ENCODE measurements around the gene TSPAN4.
A peak's percentile ranks its signal among the peaks of the same experiment; 100 is the strongest.

The TSPAN4 gene

GRCh38 chr11:837189-837989, 5.3 kb upstream of the TSPAN4 start:
- no peak for DNase-seq

- no peak for DNase-seq
Measured at GRCh38 chr11:837990-838307, 4.7 kb upstream of the TSPAN4 start.

GRCh38 chr11:838441-839279, 4.0 kb upstream of the TSPAN4 start:
- DNase-seq = no peak

GRCh38 chr11:839280-839623, 3.4 kb upstream of the TSPAN4 start:
- no peak for DNase-seq

- DNase-seq = no peak
Measured at GRCh38 chr11:839875-840617, 2.6 kb upstream of the TSPAN4 start.

GRCh38 chr11:841981-842369, 677 bp upstream of the TSPAN4 start:
- DNase-seq = no peak

- DNase-seq = no peak
Measured at GRCh38 chr11:843086-843734, 558 bp downstream of the TSPAN4 start.

- no peak for DNase-seq
Measured at GRCh38 chr11:843818-844692, 1.4 kb downstream of the TSPAN4 start.

- no peak for DNase-seq
Measured at GRCh38 chr11:844693-845644, 2.3 kb downstream of the TSPAN4 start.

GRCh38 chr11:845872-846495, 3.3 kb downstream of the TSPAN4 start:
- no peak for DNase-seq

GRCh38 chr11:846496-847098, 3.9 kb downstream of the TSPAN4 start:
- DNase-seq = no peak

- DNase-seq = no peak
Measured at GRCh38 chr11:847876-848275, 5.2 kb downstream of the TSPAN4 start.

- peak; percentile 75 for DNase-seq
Measured at GRCh38 chr11:848380-848931, 5.8 kb downstream of the TSPAN4 start.

GRCh38 chr11:849104-849824, 6.6 kb downstream of the TSPAN4 start:
- DNase-seq = peak in 1 of 2 donors; percentile 62

GRCh38 chr11:849951-850774, 7.5 kb downstream of the TSPAN4 start:
- no peak for DNase-seq

- no peak for DNase-seq
Measured at GRCh38 chr11:850775-851763, 8.4 kb downstream of the TSPAN4 start.

- DNase-seq = no peak
Measured at GRCh38 chr11:852762-853161, 10.1 kb downstream of the TSPAN4 start.

Measured in stimulated activated CD4-positive, alpha-beta T cell treated with anti-CD3 and anti-CD28 coated beads, Interleukin-2, amount 100 ng/mL, for 24 hours (primary cell).